ENCODE data around the gene GABRB2.

GRCh38 chr5:161378701-161379100, 167.8 kb downstream of the GABRB2 start:
- no peak for TF ChIP-seq CTCF (conservative IDR thresholded peaks at IDR 0.05; ENCODE audit: low read length)
- no peak for TF ChIP-seq EZH2phosphoT487 (IDR thresholded peaks at IDR 0.05; ENCODE audit: borderline replicate concordance, low read depth, low read length)
